ENCODE results near the gene KRTAP15-1.

Gene KRTAP15-1

GRCh38 chr21:30463713-30464112 is 23.6 kb downstream of the KRTAP15-1 start:
- no peak overlapping the region for H3K27ac ChIP-seq
- TF ChIP-seq CTCF (conservative IDR thresholded peaks at IDR 0.05) (peak; percentile 79), ZFX (IDR thresholded peaks at IDR 0.05) (no peak)

- no peak overlapping the region for H3K27ac ChIP-seq
- no peak for TF ChIP-seq ZFX (IDR thresholded peaks at IDR 0.05)
- TF ChIP-seq CTCF (conservative IDR thresholded peaks at IDR 0.05), result no peak
Observed at GRCh38 chr21:30468900-30469714, 29.0 kb downstream of the KRTAP15-1 start.

GRCh38 chr21:30478004-30478403 is 37.9 kb downstream of the KRTAP15-1 start:
- H3K27ac ChIP-seq, result no peak overlapping the region
- no peak for TF ChIP-seq CTCF (conservative IDR thresholded peaks at IDR 0.05)
- TF ChIP-seq ZFX (IDR thresholded peaks at IDR 0.05), result no peak

GRCh38 chr21:30479259-30479658 is 39.2 kb downstream of the KRTAP15-1 start:
- TF ChIP-seq CTCF (conservative IDR thresholded peaks at IDR 0.05) (no peak), ZFX (IDR thresholded peaks at IDR 0.05) (no peak)
- no peak overlapping the region for H3K27ac ChIP-seq

- H3K27ac ChIP-seq, result no peak within 1 kb of the TSS
- TF ChIP-seq ZFX (IDR thresholded peaks at IDR 0.05) (no peak), CTCF (conservative IDR thresholded peaks at IDR 0.05) (no peak)
Observed at GRCh38 chr21:30480145-30480544, 40.1 kb downstream of the KRTAP15-1 start, which contains the start of gene KRTAP19-1. KRTAP19-1 (minus strand) TSS chr21:30480367; CDS start chr21:30480317, 50 bp downstream.

- H3K27ac ChIP-seq, result no peak overlapping the region
Observed at GRCh38 chr21:30482130-30482529, 42.1 kb downstream of the KRTAP15-1 start.

More at GRCh38 chr21:30482130-30482529, 42.1 kb downstream of the KRTAP15-1 start:
- TF ChIP-seq CTCF (conservative IDR thresholded peaks at IDR 0.05), result no peak
- TF ChIP-seq ZFX (IDR thresholded peaks at IDR 0.05), result no peak
